ENCODE data around the gene TMPRSS15. TPM values are rescaled to one million over a fixed set of nuclear protein-coding genes. Genes with fewer than 3 reads are reported as not detected.

Gene TMPRSS15
- total RNA-seq, 1 experiment from 2014 or later, result not detected

GRCh38 chr21:18294100-18294499, 109.5 kb downstream of the TMPRSS15 start:
- H3K9me3 Mint-ChIP-seq, result no peaks in the 10 kb centered on the region
- H3K4me1 Mint-ChIP-seq, result peaks cover 26% of the 10 kb centered on the region
- H3K27me3 Mint-ChIP-seq (ENCODE audit: low read depth), result no peaks in the 10 kb centered on the region
- no peak for DNase-seq (ENCODE audit: low spot score)
- ChIA-PET CTCF (no interaction called here), POLR2A (no interaction called here)
- no peak for ATAC-seq
- H3K4me3 Mint-ChIP-seq, result no peak overlapping the region
- no peaks in the 10 kb centered on the region for H3K36me3 Mint-ChIP-seq
- TF ChIP-seq FOXP4 (CRISPR knock-in tag; IDR thresholded peaks at IDR 0.05) (no peak), MXD4 (CRISPR knock-in tag; IDR thresholded peaks at IDR 0.05; ENCODE audit: borderline replicate concordance) (no peak), CTCF (IDR thresholded peaks at IDR 0.05) (no peak), ESRRA (CRISPR knock-in tag; IDR thresholded peaks at IDR 0.05; ENCODE audit: borderline replicate concordance) (no peak), TP53 (CRISPR knock-in tag; IDR thresholded peaks at IDR 0.05) (no peak), TEAD4 (CRISPR knock-in tag; IDR thresholded peaks at IDR 0.05) (no peak), ATF2 (CRISPR knock-in tag; IDR thresholded peaks at IDR 0.05; ENCODE audit: borderline replicate concordance, low read depth) (no peak), NR1H2 (CRISPR knock-in tag; IDR thresholded peaks at IDR 0.05) (no peak), FOXP1 (CRISPR knock-in tag; IDR thresholded peaks at IDR 0.05; ENCODE audit: borderline replicate concordance) (no peak)
- no peak overlapping the region for H3K27ac Mint-ChIP-seq

- Mint-ChIP-seq H3K4me1 (peaks cover 14% of the 10 kb centered on the region; the same call in 1 of the 2 replicates), H3K9me3 (peaks cover 5% of the 10 kb centered on the region), H3K4me3 (no peak overlapping the region), H3K36me3 (no peaks in the 10 kb centered on the region), H3K27ac (no peak overlapping the region; the same call in 1 of the 2 replicates), H3K27me3 (ENCODE audit: low read depth) (no peaks in the 10 kb centered on the region)
- DNase-seq (ENCODE audit: low spot score) (no peak), ATAC-seq (no peak)
- ChIA-PET CTCF (no interaction called here), POLR2A (no interaction called here)
- TF ChIP-seq SMAD3 (CRISPR knock-in tag; IDR thresholded peaks at IDR 0.05; ENCODE audit: borderline replicate concordance) (no peak), RELA (CRISPR knock-in tag; IDR thresholded peaks at IDR 0.05; ENCODE audit: borderline replicate concordance) (no peak), MXD4 (CRISPR knock-in tag; IDR thresholded peaks at IDR 0.05; ENCODE audit: borderline replicate concordance) (no peak), HMGXB4 (CRISPR knock-in tag; IDR thresholded peaks at IDR 0.05) (no peak), E2F4 (CRISPR knock-in tag; IDR thresholded peaks at IDR 0.05; ENCODE audit: borderline replicate concordance, low read depth) (no peak), ATF2 (CRISPR knock-in tag; IDR thresholded peaks at IDR 0.05; ENCODE audit: borderline replicate concordance, low read depth) (no peak), ZNF396 (CRISPR knock-in tag; IDR thresholded peaks at IDR 0.05; ENCODE audit: borderline replicate concordance) (no peak), TCF7 (CRISPR knock-in tag; IDR thresholded peaks at IDR 0.05; ENCODE audit: low read depth) (no peak), AFF4 (CRISPR knock-in tag; IDR thresholded peaks at IDR 0.05; ENCODE audit: borderline replicate concordance) (no peak), NFE2L1 (CRISPR knock-in tag; IDR thresholded peaks at IDR 0.05) (no peak), NR2C2 (CRISPR knock-in tag; IDR thresholded peaks at IDR 0.05) (no peak), ERG (CRISPR knock-in tag; IDR thresholded peaks at IDR 0.05) (no peak)
Measured at GRCh38 chr21:18289876-18290275, 113.7 kb downstream of the TMPRSS15 start.

Data from WTC11 (cell line).